HepG2 (cell line): ENCODE measurements around the gene CACNB4. TPM values are rescaled to one million over a fixed set of nuclear protein-coding genes. Genes with fewer than 3 reads are reported as not detected.

Experiments used
- ATAC-seq: fragments of 200-7000 bp; cut with Tn5 transposase; 3 replicates; pipeline ENCODE4 v1.9.1; 2020; ENCODE audit warnings: mild to moderate bottlenecking, moderate library complexity
- BruUV-seq: library from RNA; stranded (reverse); fragments of 400-500 nt; replicated peaks from 2 replicates; lab custom pipeline; 2021; lab: Mats Ljungman, UMichigan
- CTCF ChIA-PET: fragments of 300-600 bp; formaldehyde crosslinking; extraction: SDS; loops from one replicate; lab custom pipeline; 2021; ENCODE audit warnings: low total read pairs, inconsistent platforms, low intra/inter-chr PET ratio; lab: Yijun Ruan, JAX
- POLR2A ChIA-PET: fragments of 350-600 bp; sonication (Branson Sonifier 250); formaldehyde crosslinking; loops from one replicate; lab custom pipeline; 2020; ENCODE audit warnings: antibody characterized with exemption, inconsistent platforms; lab: Yijun Ruan, JAX
- DNase-seq: peaks from one replicate; pipeline ENCODE4 v3.0.0-alpha.2; 2015; ENCODE audit warnings: low spot score
- FAIRE-seq: peaks from 3 replicates; lab custom pipeline; 2011; peaks lifted over from hg19 to GRCh38; lab: Jason Lieb, UNC
- H2AFZ ChIP-seq: one replicate; pipeline ENCODE4 v1.6.1; 2011; ENCODE audit warnings: low read length, inconsistent platforms
- H3K27ac ChIP-seq: fragments of 300-600 bp; 3 replicates; pipeline ENCODE4 v1.8.0; 2011; ENCODE audit warnings: mixed run types, mild to moderate bottlenecking, mixed read lengths, low read length, inconsistent platforms; ENCODE audit not compliant: insufficient read depth; ENCODE audit errors: extremely low read length
- H3K27me3 ChIP-seq, 2 experiments: fragments of 200-600 bp in 1 of 2; 2 replicates in 1 of 2; 3 replicates in 1 of 2; pipeline versions ENCODE4 v1.6.0 to v1.8.0; 2011; ENCODE audit warnings: low read length in 2 of 2, mild to moderate bottlenecking in 2 of 2, moderate library complexity in 2 of 2, inconsistent platforms in 1 of 2; ENCODE audit not compliant: insufficient read depth in 2 of 2, control insufficient read depth in 1 of 2
- H3K36me3 ChIP-seq, 2 experiments: fragments of 200-600 bp in 1 of 2; replicated peaks in 1 of 2; 2 replicates in 1 of 2; 3 replicates in 1 of 2; pipeline versions ENCODE4 v1.5.1 to v1.8.0; 2011; ENCODE audit warnings: low read length in 2 of 2, inconsistent platforms in 1 of 2; ENCODE audit not compliant: insufficient read depth in 2 of 2, control insufficient read depth in 1 of 2
- H3K4me1 ChIP-seq: 2 replicates; pipeline ENCODE4 v1.5.1; 2012; ENCODE audit warnings: low read length, inconsistent platforms; ENCODE audit not compliant: insufficient read depth
- H3K4me2 ChIP-seq: 2 replicates; pipeline ENCODE4 v1.6.0; 2011; ENCODE audit warnings: low read depth, low read length, inconsistent platforms
- H3K4me3 ChIP-seq, 3 experiments: fragments of 200-600 bp in 1 of 3; sonication (generic), shearing (Covaris generic) in 1 of 3; replicated peaks in 1 of 3; 2 replicates each; pipeline ENCODE4 v1.5.1; 2011 to 2016; ENCODE audit warnings: low read length in 3 of 3, inconsistent platforms in 2 of 3, low read depth in 2 of 3, mild to moderate bottlenecking in 2 of 3, control low read depth in 1 of 3, mixed read lengths in 1 of 3; ENCODE audit not compliant: insufficient read depth in 1 of 3
- H3K79me2 ChIP-seq: one replicate; pipeline ENCODE4 v1.6.1; 2011; ENCODE audit warnings: low read length, inconsistent platforms; ENCODE audit not compliant: insufficient read depth
- H3K9ac ChIP-seq: 2 replicates; pipeline ENCODE4 v1.6.0; 2011; ENCODE audit warnings: mild to moderate bottlenecking, low read depth, low read length, inconsistent platforms; ENCODE audit not compliant: insufficient read depth
- H3K9me3 ChIP-seq: 2 replicates; pipeline ENCODE4 v1.5.1; 2012; ENCODE audit warnings: mild to moderate bottlenecking, low read length
- H4K20me1 ChIP-seq: 2 replicates; pipeline ENCODE4 v1.6.0; 2011; ENCODE audit warnings: inconsistent platforms, mild to moderate bottlenecking, low read length, moderate library complexity; ENCODE audit not compliant: insufficient read depth
- ADNP ChIP-seq: sonication (generic); formaldehyde crosslinking; IDR thresholded peaks from 2 replicates; pipeline ENCODE4 v1.4.0; 2020; ENCODE audit warnings: missing genetic modification reagents
- CEBPG ChIP-seq: IDR thresholded peaks from 2 replicates; pipeline ENCODE4 v1.6.1; 2016
- ESRRA ChIP-seq: sonication (generic); formaldehyde crosslinking; IDR thresholded peaks from 2 replicates; pipeline ENCODE4 v1.5.1; 2020; ENCODE audit warnings: mild to moderate bottlenecking, low read depth, missing genetic modification reagents
- IRF2 ChIP-seq: IDR thresholded peaks from 2 replicates; pipeline ENCODE4 v1.6.1; 2018; ENCODE audit warnings: missing genetic modification reagents, missing compliant biosample characterization
- MAFK ChIP-seq, 2 experiments: IDR thresholded peaks in 1 of 2; conservative IDR thresholded peaks in 1 of 2; 2 replicates each; pipeline ENCODE4 v1.6.1; 2011; ENCODE audit warnings: improper control_type of control experiment in 2 of 2, low read length in 2 of 2
- RXRA ChIP-seq: sonication (generic); formaldehyde crosslinking; IDR thresholded peaks from 2 replicates; pipeline ENCODE4 v1.5.1; 2020; ENCODE audit warnings: missing genetic modification reagents
- SMARCC2 ChIP-seq: fragments of 450-650 bp; IDR thresholded peaks from 2 replicates; pipeline ENCODE4 v1.6.1; 2017; ENCODE audit warnings: antibody characterized with exemption, mild to moderate bottlenecking
- ZNF761 ChIP-seq: sonication (generic); formaldehyde crosslinking; conservative IDR thresholded peaks from 2 replicates; pipeline ENCODE4 v1.4.0; 2020; ENCODE audit warnings: mild to moderate bottlenecking, missing genetic modification reagents
- ZNF768 ChIP-seq: sonication (generic); formaldehyde crosslinking; IDR thresholded peaks from 2 replicates; pipeline ENCODE4 v1.4.0; 2020; ENCODE audit warnings: missing genetic modification reagents
- WGBS: methylation state at CpG from one replicate; pipeline ENCODE4 v1.1.6; 2017; ENCODE audit warnings: low lambda C conversion rate; 5-methylcytosine and 5-hydroxymethylcytosine counted together
- in situ Hi-C: cut with HindIII; loops from 2 replicates; pipeline ENCODE4 v1.10.0; 2017; ENCODE audit warnings: low pct_unique_long_range_greater_than_20kb; ENCODE audit not compliant: extremely low pct_ligation_motif_present
- intact Hi-C: fragments of 100-400 bp; cut with micrococcal nuclease; formaldehyde crosslinking; loops from one replicate; pipeline ENCODE4 v1.10.0; 2022; ENCODE audit not compliant: unreplicated experiment
- polyA plus RNA-seq, 8 experiments: library from polyadenylated mRNA; depleted of rRNA in 3 of 8; stranded (reverse) in 7 of 8; unstranded in 1 of 8; fragments of >200 nt; fragmentation: Illumina TruSeq in 4 of 8; extraction: Trizol in 4 of 8; gene quantifications; 2 replicates each; pipeline versions ENCODE4 v1.2.1 to v1.2.3, GENCODE V29; 2011 to 2016; ENCODE audit warnings: low read depth in 4 of 8, missing spikeins in 1 of 8, mixed read lengths in 1 of 8; ENCODE audit not compliant: insufficient read depth in 1 of 8
- total RNA-seq, 5 experiments: library from RNA; depleted of rRNA; stranded (reverse); fragments of >200 nt; fragmentation: Illumina TruSeq; extraction: Trizol; gene quantifications; 2 replicates each; pipeline ENCODE4 v1.2.3, GENCODE V29; 2016; ENCODE audit warnings: low read depth in 1 of 5
- TF ChIP-seq, protein P1 (sequence below): IDR thresholded peaks from 2 replicates; pipeline ENCODE4 v1.6.1; 2012; ENCODE audit warnings: low read depth, low read length, improper control_type of control experiment
- TF ChIP-seq, protein P2 (sequence below): sonication (generic); formaldehyde crosslinking; IDR thresholded peaks from 2 replicates; pipeline ENCODE4 v1.5.0; 2020; ENCODE audit warnings: missing genetic modification reagents
- TF ChIP-seq, protein P3 (sequence below): sonication (generic); formaldehyde crosslinking; IDR thresholded peaks from 2 replicates; pipeline ENCODE4 v1.4.0; 2020; ENCODE audit warnings: mild to moderate bottlenecking, missing genetic modification reagents

Gene CACNB4
- total and polyA plus RNA-seq, 2 of the 13 experiments (the other 11 are each of a cell fraction or from before 2014, with no cell fraction given) = 5.1 to 14.3 TPM

DNA sequence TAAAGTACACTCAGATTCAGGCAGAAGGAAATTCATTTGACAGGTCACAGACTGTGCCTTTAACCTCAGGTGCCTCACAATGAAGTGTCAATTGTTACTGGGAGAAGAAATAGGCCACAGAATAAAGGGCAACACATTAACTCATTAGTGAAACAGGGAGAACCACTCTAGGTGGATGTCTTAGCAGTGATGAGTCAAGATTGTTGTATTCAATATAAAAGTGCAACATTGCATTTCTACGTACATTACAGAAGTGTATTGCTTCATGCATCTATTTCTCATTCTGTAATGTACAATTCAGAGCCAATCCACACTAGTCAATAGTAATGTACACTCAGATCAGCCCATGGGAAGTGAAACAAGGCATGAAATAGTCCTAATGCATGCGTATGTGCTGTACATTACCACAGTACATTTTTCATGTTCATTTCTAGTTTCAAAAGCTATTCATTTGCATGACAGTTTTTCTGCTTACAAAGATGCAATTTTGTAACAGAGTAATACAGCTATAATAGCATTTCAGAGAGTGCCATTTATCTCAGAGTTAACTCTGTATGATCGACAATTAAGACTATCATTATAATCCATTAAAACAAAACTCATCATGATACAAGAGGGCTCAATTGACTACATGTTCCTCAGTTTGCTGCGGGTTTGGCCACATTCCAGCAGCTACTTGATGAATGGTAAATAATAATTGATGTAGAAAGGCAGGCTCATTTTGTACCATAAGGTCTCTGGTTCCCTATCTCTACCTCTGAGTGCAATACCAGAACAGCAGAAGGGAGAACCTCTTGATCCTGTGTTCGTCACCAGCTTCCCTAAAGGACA is 258.4 kb downstream of the CACNB4 start (continued):
- TF ChIP-seq MAFK (conservative IDR thresholded peaks at IDR 0.05 in 1 of 2, IDR thresholded peaks at IDR 0.05 in 1 of 2; ENCODE audit: low read length in 2 of 2) (peak; percentile 50 to 64; a peak in 2 of 4 replicates), RXRA (no peak), ADNP (CRISPR knock-in tag) (no peak), ZNF768 (CRISPR knock-in tag) (no peak), SMARCC2 (no peak), ESRRA (no peak)
- TF ChIP-seq, protein P1, sequence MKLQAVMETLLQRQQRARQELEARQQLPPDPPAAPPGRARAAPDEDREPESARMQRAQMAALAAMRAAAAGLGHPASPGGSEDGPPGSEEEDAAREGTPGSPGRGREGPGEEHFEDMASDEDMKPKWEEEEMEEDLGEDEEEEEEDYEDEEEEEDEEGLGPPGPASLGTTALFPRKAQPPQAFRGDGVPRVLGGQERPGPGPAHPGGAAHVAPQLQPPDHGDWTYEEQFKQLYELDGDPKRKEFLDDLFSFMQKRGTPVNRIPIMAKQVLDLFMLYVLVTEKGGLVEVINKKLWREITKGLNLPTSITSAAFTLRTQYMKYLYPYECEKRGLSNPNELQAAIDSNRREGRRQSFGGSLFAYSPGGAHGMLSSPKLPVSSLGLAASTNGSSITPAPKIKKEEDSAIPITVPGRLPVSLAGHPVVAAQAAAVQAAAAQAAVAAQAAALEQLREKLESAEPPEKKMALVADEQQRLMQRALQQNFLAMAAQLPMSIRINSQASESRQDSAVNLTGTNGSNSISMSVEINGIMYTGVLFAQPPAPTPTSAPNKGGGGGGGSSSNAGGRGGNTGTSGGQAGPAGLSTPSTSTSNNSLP = no peak
- TF ChIP-seq, all 625 proteins: peak for 2

DNA sequence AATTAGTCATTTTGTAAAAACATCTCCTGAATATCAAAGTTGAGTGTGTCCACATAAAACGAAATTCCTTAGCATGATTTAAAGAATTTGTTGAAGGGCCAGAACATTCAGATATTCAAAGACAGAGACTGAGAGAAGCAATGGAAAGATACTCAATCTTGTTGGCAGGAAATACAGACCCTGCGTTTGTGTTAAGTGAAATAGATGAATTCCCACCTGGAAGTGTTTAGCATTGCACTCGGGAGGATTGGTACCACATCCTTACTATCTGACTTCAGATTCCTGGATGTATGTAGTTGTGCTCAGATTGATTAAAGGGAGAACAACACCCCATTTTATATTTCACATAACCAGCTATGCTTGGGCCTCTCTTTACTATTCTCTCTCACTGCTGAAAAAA is 260.9 kb downstream of the CACNB4 start:
- no peak for DNase-seq
- Histone ChIP-seq H3K27ac (no peak overlapping the region), H3K9me3 (no peaks in the 10 kb centered on the region), H3K79me2 (no peaks in the 10 kb centered on the region), H3K9ac (no peak overlapping the region), H3K4me2 (no peak overlapping the region), H4K20me1 (no peaks in the 10 kb centered on the region), H3K4me1 (peaks cover 8% of the 10 kb centered on the region), H3K36me3 (peaks cover 0 to 12% of the 10 kb centered on the region in 2 experiments; a peak in 3 of 5 replicates), H2AFZ (no peak overlapping the region), H3K27me3 (no peaks in the 10 kb centered on the region), H3K4me3 (no peak overlapping the region)
- TF ChIP-seq, protein P2, sequence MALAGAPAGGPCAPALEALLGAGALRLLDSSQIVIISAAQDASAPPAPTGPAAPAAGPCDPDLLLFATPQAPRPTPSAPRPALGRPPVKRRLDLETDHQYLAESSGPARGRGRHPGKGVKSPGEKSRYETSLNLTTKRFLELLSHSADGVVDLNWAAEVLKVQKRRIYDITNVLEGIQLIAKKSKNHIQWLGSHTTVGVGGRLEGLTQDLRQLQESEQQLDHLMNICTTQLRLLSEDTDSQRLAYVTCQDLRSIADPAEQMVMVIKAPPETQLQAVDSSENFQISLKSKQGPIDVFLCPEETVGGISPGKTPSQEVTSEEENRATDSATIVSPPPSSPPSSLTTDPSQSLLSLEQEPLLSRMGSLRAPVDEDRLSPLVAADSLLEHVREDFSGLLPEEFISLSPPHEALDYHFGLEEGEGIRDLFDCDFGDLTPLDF (CRISPR knock-in tag) = no peak
- TF ChIP-seq IRF2 (CRISPR knock-in tag) (no peak), ZNF761 (CRISPR knock-in tag) (no peak), CEBPG (CRISPR knock-in tag) (no peak)
- TF ChIP-seq, protein P3, sequence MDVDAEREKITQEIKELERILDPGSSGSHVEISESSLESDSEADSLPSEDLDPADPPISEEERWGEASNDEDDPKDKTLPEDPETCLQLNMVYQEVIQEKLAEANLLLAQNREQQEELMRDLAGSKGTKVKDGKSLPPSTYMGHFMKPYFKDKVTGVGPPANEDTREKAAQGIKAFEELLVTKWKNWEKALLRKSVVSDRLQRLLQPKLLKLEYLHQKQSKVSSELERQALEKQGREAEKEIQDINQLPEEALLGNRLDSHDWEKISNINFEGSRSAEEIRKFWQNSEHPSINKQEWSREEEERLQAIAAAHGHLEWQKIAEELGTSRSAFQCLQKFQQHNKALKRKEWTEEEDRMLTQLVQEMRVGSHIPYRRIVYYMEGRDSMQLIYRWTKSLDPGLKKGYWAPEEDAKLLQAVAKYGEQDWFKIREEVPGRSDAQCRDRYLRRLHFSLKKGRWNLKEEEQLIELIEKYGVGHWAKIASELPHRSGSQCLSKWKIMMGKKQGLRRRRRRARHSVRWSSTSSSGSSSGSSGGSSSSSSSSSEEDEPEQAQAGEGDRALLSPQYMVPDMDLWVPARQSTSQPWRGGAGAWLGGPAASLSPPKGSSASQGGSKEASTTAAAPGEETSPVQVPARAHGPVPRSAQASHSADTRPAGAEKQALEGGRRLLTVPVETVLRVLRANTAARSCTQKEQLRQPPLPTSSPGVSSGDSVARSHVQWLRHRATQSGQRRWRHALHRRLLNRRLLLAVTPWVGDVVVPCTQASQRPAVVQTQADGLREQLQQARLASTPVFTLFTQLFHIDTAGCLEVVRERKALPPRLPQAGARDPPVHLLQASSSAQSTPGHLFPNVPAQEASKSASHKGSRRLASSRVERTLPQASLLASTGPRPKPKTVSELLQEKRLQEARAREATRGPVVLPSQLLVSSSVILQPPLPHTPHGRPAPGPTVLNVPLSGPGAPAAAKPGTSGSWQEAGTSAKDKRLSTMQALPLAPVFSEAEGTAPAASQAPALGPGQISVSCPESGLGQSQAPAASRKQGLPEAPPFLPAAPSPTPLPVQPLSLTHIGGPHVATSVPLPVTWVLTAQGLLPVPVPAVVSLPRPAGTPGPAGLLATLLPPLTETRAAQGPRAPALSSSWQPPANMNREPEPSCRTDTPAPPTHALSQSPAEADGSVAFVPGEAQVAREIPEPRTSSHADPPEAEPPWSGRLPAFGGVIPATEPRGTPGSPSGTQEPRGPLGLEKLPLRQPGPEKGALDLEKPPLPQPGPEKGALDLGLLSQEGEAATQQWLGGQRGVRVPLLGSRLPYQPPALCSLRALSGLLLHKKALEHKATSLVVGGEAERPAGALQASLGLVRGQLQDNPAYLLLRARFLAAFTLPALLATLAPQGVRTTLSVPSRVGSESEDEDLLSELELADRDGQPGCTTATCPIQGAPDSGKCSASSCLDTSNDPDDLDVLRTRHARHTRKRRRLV (CRISPR knock-in tag) = no peak
- 94% methylated on average over 3 of the region's 3 CpGs for WGBS
- CTCF ChIA-PET = no interaction called here
- intact Hi-C loops (no loop called here), in situ Hi-C loops (no loop called here)
- ATAC-seq = no peak
- POLR2A ChIA-PET = interaction anchor here (1.9 kb wide), 1 partner anchor 9 kb away, joined by 10 read pairs; the partner anchor contains the start of gene ARL5A
- no TSS peak for BruUV-seq
- no peak for FAIRE-seq
